PFSK-1 (cell line): ENCODE results near the gene VANGL1.

Source experiments
- FOXP2 ChIP-seq: optimal IDR thresholded peaks from 2 replicates; pipeline ENCODE3; 2011; ENCODE audit warnings: borderline replicate concordance, control low read depth, inconsistent platforms; ENCODE audit not compliant: insufficient read depth; ENCODE audit errors: extremely low read length, extremely low read depth
- POLR2AphosphoS5 ChIP-seq: IDR thresholded peaks from 2 replicates; pipeline ENCODE4 v1.6.1; 2012; ENCODE audit warnings: low read depth, mild to moderate bottlenecking, control low read depth, low read length, moderate library complexity
- SIN3A ChIP-seq: IDR thresholded peaks from 2 replicates; pipeline ENCODE4 v1.6.1; 2012; ENCODE audit warnings: mild to moderate bottlenecking, low read length, moderate library complexity, borderline replicate concordance; ENCODE audit not compliant: insufficient read depth
- TAF1 ChIP-seq: IDR thresholded peaks from 2 replicates; pipeline ENCODE4 v1.6.1; 2012; ENCODE audit warnings: low read length, control low read depth, borderline replicate concordance; ENCODE audit not compliant: insufficient read depth
- TF ChIP-seq, protein P1 (sequence below), 2 experiments: IDR thresholded peaks; 2 replicates each; pipeline versions ENCODE4 v1.6.1 to v1.8.0; 2011 to 2012; ENCODE audit warnings: low read depth in 2 of 2, low read length in 2 of 2, control low read depth in 1 of 2, inconsistent platforms in 1 of 2, mild to moderate bottlenecking in 1 of 2, moderate library complexity in 1 of 2; ENCODE audit not compliant: insufficient read depth in 1 of 2

The VANGL1 gene

DNA sequence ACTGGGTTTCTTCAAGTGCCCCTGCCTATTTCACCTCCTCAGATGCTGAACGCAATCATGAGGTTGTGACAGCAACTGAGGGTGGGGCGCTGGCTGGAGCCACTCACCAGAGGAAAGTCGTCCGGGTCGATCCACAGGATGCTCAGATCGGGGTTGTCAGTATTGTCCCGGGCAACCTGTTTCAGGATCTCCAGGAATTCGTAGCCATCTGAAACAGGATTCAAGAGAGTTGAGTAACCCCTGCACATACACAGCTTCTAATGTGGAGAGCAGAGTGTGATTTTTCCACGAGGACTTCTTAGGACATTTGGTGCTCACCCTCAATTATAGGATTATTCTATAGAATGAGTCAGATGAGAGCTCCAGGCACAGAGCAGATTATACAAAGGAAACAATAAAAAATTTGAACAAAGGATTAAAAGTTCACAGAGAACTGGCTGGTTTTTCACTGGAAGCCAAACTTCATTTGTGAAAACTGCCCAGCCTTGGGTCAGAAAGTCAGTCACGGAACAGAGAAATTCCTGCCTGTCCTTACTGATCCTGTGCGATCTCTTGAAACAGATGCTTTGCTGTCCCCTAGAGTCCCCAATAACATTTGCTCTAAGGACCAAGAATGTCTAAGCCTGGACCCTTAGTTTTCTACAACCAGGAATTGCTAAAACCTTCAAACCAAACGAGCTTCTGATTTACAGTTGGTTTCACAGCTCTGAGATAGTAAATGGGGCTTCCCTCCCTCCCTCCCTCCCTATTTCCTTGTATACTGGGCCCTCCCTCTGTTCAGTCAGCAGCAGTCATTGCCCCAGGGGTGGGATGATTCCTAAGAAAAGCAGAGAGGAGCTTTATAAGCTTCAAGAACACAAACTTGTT, 63.5 kb downstream of the VANGL1 start:
- TF ChIP-seq, protein P1, sequence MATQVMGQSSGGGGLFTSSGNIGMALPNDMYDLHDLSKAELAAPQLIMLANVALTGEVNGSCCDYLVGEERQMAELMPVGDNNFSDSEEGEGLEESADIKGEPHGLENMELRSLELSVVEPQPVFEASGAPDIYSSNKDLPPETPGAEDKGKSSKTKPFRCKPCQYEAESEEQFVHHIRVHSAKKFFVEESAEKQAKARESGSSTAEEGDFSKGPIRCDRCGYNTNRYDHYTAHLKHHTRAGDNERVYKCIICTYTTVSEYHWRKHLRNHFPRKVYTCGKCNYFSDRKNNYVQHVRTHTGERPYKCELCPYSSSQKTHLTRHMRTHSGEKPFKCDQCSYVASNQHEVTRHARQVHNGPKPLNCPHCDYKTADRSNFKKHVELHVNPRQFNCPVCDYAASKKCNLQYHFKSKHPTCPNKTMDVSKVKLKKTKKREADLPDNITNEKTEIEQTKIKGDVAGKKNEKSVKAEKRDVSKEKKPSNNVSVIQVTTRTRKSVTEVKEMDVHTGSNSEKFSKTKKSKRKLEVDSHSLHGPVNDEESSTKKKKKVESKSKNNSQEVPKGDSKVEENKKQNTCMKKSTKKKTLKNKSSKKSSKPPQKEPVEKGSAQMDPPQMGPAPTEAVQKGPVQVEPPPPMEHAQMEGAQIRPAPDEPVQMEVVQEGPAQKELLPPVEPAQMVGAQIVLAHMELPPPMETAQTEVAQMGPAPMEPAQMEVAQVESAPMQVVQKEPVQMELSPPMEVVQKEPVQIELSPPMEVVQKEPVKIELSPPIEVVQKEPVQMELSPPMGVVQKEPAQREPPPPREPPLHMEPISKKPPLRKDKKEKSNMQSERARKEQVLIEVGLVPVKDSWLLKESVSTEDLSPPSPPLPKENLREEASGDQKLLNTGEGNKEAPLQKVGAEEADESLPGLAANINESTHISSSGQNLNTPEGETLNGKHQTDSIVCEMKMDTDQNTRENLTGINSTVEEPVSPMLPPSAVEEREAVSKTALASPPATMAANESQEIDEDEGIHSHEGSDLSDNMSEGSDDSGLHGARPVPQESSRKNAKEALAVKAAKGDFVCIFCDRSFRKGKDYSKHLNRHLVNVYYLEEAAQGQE (IDR thresholded peaks at IDR 0.05; ENCODE audit: insufficient read depth in 1 of 2, low read depth in 2 of 2, low read length in 2 of 2), result no peak
- TF ChIP-seq TAF1, result no peak
- no peak for TF ChIP-seq POLR2AphosphoS5
- TF ChIP-seq FOXP2, result no peak
- no peak for TF ChIP-seq SIN3A

- TF ChIP-seq FOXP2 (no peak), TAF1 (no peak), SIN3A (no peak)
- TF ChIP-seq, protein P1 (IDR thresholded peaks at IDR 0.05; ENCODE audit: insufficient read depth in 1 of 2, low read depth in 2 of 2, low read length in 2 of 2), result no peak
These were observed 64.2 kb downstream of the VANGL1 start for GRCh38 chr1:115705963-115706362.

DNA sequence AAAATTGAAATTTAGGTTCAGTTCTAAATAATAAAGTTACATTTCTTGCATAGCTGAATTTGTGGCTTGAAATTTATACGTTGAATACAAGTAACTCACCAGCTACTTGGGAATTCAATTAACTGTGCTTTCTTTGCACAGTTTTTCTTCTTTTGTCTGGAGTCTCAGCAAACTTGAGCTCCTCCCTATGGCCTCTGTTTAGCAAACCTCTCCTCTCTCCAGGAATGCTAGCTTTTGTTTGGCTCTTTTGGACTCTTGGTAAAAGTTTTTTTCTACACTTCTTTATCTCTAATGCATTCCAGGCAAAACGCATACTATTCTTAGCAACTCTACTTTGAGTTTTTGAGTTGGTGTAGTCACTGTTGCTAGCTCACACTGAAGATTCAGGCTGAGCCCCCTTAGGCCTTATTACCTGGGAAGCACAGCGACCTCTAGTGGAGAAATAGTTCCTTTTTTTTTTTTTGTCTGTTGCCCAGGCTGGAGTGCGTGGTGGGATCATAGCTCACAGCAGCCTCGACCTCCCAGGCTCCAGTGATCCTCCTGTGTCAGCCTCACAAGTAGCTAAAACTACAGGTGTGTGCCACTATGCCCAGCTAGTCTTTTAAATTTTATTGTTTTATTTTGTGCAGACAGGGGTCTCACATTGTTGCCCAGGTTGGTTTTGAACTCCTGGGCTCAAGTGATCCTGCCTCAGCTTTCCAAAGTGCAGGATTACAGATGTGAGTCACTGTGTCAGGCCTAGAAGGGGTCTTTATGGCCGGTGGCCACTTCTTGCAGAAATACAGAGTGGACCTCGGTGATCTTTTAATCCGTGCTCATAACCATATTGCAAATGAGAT, 65.0 kb downstream of the VANGL1 start:
- TF ChIP-seq FOXP2 (no peak), SIN3A (no peak)

DNA sequence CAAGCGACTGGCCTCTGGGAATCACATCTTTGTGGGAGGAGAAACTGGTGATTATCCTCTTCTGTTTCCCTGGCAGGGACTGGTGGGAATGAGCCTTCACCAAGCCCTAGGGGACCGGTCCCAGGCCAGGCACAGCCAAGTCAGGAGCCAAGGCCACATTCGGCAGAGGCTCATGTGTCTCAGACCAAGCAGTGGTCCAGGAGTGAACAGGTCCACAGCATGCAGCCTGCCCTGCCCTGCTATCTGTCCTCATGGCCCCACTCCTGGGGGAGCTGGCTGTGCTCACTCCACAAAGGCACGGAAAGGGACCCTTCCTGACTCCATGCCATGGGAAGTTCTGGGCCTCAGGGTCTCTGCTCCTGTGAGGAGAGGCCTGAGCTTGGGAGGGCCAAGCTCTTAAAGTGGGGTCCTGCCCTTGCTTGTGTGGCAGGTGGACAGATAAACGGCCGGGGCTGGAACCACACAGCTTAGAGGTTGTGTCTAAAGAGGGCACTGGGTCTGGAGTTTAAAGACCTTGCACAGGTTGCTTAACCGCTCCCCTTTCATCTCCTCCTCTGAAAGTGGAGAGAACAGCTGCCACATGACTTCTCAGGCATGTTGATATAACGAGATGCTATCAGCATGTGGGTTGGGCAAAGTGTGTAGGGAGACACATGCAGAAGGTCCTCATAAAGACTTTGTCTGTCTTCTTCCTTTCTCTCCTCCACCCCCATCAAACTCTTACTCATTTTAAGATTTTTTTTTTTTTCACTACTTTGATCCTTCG, 69.3 kb downstream of the VANGL1 start:
- TF ChIP-seq TAF1, result no peak
- TF ChIP-seq SIN3A, result no peak
- TF ChIP-seq FOXP2, result no peak
- TF ChIP-seq, protein P1 (IDR thresholded peaks at IDR 0.05; ENCODE audit: insufficient read depth in 1 of 2, low read depth in 2 of 2, low read length in 2 of 2), result no peak
- TF ChIP-seq POLR2AphosphoS5, result no peak

GRCh38 chr1:115712911-115713609, 71.3 kb downstream of the VANGL1 start:
- no peak for TF ChIP-seq FOXP2
- no peak for TF ChIP-seq SIN3A
- no peak for TF ChIP-seq TAF1
- no peak for TF ChIP-seq POLR2AphosphoS5
- TF ChIP-seq, protein P1 (IDR thresholded peaks at IDR 0.05; ENCODE audit: insufficient read depth in 1 of 2, low read depth in 2 of 2, low read length in 2 of 2), result no peak
